ENCODE results near the gene KCNA5.

The KCNA5 gene

DNA sequence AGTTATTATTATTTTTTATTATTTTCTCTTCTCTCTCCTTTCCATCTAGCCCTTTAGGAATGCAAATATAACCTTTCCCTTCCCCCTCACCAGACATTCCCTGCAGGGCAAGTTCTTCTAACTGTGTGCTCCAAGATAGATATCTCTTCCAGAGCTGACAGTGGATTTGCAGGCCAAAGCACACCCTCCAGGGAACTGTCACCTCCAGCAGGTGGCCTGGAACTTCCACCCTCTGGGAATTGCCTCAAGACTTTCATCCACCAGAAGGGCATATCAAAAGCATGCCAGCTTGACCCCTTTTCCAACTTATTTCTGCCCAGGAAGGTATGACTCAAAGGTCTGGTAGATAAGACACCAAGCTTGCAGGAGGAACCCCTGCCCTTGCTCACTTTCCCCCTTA lies 13.6 kb upstream of the KCNA5 start:
- no peak for DNase-seq

DNA sequence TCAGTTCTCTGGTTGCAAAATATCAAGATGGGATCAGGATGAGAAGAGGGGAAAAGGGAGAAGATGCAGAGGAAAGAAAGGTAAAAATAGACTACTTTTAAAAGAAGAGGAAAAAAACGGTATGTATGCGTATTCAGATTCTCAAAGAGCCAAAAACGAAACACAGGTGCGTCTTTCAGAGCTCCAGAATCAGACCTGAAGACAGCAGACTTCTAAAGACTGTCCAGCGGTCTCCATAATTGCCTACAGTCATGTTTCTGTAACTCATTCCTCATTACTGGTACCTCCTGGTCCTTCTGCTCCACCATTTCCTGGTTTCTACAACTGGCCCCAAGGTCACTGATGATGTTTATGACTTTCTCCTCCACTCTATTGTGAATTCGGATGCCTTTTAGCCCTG lies 12.4 kb upstream of the KCNA5 start:
- DNase-seq = no peak

DNA sequence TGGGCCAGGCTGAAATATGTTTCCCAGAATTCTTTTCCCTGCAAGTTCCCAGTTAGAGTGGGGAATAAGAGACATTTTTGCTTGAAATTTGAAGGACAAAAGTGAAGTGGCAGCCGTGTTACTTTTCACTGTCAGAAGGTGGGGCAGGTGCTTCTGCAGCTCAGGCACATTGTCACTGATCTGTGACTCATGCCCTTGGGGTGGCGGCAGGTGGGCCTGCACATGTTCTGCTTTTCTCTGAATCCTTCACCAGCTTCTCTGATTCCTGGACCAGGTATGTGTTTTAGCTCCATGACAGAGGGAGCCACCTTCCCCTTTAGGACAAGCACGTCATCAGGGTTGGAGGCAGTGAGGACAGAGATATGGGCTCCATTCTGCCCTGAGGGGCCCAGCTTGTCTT lies 11.7 kb upstream of the KCNA5 start:
- no peak for DNase-seq

DNA sequence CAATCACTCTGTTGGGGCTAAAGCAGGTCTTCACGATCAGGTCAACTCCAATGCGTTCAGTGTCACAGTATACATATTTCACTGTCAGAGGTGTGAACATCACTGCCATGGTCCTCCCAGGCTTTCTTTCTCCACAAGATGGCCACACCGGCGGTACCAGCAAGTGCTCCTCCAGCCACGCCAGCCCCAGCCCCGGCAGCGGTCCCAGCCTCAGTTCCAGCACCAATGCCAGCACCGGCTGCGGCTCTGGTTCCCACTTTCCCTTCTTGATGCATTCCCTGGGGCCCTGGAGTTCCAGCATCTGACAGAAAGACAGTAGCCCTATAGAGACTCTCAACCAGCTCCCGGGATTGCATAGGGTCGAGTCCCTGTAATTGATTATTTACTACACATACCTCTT lies 10.9 kb upstream of the KCNA5 start:
- no peak for DNase-seq

DNA sequence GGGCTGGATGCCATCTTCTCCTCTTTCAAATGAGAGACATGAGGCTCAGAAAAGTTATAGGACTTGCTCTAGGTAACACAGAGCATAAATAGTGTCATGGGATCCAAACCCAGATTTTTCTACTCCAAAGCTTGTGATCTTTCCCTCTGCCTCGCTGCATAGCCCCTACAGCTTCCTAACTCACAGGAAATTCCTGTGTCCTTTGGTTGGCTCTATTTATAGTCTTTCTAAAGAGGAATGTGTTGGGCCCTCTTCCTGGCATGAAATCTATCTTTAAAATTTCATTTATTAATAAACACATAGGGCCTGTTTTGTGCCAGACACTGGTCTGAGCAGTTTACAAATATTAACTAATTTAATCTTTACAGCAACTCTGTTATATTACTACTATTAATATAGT lies 9.8 kb upstream of the KCNA5 start:
- DNase-seq = no peak

DNA sequence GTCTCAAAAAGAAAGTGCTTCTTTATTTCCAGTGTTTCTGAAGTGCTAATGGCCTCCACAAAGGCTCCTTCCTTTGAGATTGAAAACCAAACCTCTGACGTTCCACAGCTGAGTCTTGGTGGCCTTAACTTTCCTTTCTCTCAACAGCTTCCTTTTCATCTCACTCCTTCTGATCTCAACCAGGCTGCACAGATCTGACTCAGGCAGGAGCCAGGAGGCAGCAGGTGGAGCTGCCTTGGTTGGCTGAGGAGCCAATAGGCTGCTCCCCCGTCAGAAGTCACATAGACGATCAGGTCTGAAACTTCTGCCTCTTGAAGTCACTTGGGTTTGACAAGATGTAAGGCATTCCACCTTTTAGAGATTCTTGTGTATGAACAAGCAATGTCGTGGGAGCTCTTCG lies 9.1 kb upstream of the KCNA5 start:
- DNase-seq = no peak

DNA sequence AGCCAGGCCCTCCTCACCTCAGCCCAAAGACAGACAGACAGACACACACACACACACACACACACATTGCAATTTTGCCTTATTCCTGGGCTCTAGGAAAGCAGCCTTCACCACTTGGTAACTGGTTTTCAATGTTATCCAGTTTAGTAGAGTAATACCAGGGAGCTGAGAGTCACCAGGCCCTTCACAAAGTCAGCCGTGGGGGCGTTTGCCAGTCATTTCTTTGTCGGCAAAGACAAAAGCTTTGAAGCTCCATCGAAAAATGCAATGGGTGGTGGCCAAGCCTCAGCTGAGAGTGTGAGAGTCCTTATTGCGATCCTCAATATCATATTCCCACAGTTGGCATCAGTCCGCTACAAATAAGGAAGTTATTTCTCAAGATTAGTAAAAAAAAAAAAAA lies 8.1 kb upstream of the KCNA5 start:
- DNase-seq = no peak

DNA sequence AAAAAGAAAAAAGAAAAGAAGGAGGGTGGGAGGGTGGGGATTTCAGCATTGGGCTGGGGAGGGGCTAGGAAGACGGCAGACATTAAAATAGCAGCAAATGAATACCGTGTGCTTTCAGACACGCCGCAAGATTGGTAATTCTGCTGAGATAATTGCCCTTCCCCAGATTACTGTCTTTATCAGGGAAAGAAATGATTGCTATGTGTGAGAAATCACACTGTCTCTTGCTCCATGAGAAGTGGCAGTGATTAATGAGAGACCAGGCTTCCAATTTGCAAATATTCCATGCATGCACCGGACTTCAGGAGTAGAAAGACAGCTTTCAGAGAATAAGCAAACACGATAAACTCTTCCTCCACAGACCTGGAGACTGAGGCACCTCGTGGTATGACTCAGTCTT lies 7.6 kb upstream of the KCNA5 start:
- DNase-seq = no peak

DNA sequence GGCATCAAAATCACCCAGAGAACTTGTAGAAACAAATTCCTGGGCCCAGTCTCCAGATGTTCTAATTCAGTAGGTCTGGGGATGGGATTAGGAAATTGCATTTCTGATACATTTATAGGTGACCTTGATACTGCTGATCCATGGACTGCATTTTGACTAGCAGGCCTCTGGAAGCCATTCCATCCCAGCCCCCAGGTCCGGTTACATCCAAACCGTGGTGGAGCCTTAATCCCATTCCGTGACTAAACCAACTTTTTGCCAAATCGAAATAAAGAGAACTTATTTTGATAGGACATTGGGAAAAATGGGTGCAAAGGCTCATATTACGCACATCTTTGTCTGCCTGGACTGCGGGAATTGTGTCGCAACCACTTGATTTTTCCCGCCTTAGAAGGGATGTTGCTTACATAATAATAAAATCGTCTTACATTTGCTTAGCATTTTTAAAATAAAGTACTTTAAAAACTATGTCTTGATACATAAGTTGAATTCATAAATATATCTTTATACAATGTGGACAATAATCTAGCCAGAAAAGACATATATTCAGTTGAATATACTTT lies 5.8 kb upstream of the KCNA5 start:
- DNase-seq = no peak

DNA sequence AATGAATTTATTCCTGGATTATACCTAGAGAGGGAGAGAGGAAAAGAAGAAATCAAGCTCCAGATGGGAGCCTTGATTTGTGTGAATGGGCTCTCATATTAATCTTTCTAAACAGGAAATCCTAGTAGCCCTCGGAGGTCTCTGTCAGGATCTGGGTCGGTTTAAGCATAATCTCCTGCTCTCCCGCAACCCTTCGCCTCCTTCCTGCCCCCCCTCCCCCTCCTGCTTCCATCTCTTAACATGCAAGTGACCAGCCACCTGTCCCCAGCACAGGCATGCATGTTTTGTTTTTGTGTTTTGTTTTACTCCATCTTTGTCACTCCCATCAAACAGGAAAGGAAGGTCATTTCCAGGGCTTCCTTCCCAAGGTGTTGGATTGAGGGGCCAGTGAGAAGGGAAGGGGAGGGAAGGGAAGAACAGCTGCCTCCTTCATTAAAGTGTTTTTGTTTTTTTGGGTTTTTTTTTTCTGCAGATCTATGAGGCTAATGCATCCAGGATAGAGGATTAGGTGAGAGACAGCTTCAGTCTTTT lies 4.8 kb upstream of the KCNA5 start:
- no peak for DNase-seq

DNA sequence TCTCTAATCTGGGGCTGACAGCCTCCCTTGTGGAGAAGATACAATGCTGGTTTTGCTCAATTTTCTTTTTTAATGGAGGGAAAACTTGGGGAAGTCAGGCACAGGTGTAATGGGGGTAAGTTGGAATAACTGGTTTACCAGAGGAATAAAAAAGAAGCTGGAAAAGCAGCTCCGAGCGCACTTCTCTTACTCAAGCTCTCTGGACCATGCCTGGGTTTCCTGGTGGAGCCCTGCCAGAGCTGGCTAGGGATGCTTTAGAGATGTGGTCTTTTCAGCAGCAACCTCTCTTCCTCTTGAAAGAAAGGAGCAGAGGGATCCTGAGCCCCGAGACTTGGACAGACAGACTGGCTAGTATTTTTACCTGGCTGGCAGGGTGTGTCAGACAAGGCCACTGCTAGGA lies 3.9 kb upstream of the KCNA5 start:
- DNase-seq = no peak

DNA sequence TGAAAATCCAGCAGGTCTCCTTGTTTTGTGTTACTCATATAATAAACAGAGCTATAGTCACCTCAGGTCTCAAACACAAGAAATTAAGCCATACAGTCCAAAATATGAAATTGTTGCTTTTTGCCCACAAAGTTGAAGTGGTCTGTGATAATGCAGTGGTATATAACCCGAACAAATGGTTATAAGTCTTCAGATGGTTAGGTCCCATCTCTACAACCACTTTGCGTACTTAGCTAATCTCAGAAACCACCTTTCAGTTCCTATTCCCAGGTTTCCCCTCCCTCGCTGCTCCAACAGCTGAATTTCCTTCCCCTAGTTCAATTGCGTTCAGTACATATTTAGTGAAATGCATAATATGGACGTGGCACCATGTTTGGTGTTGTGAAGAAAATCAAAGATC lies 3.3 kb upstream of the KCNA5 start:
- no peak for DNase-seq

DNA sequence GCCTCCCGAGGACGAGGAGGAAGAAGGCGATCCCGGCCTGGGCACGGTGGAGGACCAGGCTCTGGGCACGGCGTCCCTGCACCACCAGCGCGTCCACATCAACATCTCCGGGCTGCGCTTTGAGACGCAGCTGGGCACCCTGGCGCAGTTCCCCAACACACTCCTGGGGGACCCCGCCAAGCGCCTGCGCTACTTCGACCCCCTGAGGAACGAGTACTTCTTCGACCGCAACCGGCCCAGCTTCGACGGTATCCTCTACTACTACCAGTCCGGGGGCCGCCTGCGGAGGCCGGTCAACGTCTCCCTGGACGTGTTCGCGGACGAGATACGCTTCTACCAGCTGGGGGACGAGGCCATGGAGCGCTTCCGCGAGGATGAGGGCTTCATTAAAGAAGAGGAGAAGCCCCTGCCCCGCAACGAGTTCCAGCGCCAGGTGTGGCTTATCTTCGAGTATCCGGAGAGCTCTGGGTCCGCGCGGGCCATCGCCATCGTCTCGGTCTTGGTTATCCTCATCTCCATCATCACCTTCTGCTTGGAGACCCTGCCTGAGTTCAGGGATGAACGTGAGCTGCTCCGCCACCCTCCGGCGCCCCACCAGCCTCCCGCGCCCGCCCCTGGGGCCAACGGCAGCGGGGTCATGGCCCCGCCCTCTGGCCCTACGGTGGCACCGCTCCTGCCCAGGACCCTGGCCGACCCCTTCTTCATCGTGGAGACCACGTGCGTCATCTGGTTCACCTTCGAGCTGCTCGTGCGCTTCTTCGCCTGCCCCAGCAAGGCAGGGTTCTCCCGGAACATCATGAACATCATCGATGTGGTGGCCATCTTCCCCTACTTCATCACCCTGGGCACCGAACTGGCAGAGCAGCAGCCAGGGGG lies 979 bp downstream of the KCNA5 start:
- no peak for DNase-seq

DNA sequence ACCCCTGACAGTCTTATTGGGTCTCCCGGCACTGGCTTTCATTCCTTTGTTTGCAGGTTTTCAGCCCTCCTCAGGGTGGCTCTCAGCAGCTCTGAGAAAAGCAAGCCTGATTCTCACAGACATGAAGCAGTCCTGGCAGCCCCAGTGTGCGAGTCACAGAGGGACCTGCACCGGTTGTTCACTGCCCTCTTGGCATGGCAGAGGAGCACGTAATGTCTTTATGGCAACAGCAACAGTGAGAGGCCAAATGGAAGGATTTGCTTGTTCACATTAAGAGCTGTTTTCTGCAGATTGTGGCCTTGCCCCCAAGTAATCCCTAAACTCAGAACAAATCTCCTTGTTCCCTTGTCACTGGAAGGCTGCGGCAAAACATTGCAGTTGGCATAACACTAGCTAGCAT lies 3.4 kb downstream of the KCNA5 start:
- no peak for DNase-seq

DNA sequence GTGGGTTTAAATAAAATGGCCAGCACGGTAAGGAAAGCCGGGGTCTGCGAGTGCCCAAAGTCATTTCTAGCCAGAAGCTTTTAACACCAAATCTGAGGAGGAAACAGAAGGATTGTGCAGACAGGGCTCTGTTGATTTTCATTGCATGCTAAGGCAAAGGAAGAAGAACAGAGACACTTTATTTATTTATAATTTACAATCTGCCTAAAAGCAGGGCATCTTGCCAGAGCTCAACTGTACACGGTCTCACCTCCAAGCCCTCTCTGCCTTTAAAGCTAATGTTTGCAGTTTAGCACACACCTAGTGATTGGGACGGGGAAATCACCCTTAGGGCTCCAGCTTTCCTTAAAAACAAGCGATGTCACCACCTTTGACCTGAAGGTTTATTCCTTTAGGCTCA lies 4.0 kb downstream of the KCNA5 start:
- no peak for DNase-seq

DNA sequence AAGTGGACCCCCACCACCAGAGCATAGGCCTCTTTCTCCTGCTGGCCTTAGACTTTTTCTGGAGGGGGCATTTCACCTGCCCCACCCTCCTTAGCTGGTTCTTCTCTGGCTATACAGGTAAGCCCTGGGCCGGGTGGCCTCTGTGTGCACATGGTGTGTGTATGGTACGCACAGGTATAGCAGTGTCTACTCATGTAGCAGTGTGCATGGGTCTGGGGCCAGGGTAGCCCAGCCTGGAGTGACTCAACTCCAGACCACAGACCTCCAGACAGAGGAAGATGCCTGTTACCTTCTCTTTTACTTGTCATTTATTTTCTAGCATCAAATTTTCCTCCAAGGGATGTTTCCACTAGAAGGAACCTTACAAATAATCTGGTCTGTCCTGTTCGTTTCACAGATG lies 6.9 kb downstream of the KCNA5 start:
- no peak for DNase-seq

DNA sequence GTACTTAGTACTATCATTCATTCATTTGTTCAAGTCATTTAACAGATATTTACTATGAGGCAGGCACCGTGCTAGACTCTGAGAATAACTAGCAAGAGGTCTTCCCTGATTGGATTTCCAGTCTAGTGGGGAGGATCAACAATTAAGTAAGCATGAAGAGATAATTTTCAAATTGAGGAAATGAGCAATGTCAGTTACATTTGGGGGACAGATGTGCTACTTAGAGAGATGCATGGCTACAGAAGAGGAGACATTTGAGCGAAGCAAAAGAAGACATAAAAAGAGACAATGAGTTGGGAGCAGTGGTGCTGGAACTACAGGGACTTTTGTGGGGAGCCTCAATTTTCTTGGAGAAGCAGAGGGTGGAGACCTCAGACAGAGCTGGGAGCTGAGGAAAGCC lies 7.7 kb downstream of the KCNA5 start:
- DNase-seq = no peak

DNA sequence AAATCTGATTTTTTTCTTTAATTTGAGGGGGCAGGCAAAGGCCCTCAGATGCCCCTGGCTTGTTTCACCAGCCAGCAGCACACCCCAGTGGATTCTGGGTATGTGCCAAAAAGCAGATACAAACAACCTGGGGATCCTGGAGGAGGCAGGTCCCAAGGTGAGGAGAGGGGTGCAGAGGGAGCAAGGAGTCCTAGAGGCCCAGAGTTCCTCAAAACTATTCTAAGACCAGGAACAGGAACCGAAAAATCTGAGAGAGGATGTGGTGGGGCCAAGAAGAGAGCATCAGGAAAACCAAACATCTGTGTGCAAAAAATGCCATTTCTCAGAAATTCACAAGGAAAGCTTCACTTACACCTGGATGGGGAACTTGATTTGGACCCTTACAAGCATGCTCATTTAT lies 8.2 kb downstream of the KCNA5 start:
- no peak for DNase-seq

DNA sequence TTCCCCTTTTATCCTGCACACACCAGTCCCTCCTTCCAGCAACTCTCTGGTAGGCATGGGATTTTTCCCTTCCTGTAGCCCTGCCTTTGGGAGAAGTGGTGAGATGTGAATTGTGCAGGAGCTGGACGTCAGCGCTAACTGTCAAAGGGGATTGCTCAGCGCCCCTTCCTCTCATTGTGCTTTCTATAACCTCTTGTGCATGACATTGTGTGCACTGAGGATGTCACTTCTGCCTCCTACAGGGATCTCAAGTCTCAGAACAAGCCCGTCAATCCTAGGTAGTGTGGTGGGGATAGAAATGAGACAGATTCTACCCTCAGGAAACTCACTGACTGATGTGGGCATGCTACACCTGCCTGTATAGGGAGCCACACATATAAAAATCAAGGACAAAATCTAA lies 8.7 kb downstream of the KCNA5 start:
- no peak for DNase-seq

DNA sequence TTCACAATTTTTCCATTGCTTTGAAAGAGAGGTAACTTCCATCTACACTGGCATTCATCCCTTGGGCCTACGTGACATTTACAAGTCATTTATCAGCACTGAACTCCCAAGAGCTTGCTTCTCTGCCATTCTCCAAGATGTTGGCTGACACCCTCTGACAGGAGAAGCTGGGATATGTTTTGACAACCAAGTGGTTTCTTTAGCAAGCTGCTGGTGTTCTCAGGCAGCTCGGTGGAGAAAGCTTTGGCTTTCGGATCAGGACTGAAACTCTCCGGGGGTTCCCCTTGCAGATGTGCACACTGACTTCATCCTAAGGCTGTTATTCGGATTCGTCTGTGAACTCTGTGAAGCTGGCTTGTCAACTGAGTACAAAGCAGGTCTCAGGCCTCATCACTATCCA lies 15.7 kb downstream of the KCNA5 start:
- no peak for DNase-seq

DNA sequence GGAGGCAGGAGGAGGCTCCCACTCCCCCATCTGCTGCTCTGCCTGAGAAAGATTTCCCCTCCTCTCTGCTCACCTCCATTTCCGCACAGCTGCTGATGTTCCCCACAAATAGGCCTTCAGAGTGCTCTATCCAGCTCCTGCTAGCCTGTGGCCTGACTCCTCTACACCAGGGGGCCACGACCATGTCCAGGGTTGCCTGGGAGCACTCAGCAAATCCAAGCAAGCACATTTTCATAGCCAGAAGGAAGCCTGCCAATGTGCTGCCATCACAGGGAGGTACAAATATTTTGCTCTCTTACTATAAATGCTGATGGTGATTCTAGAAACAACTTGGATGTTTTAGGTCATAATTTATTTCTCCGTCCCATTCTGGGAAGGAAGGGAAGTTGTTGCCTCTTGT lies 17.3 kb downstream of the KCNA5 start:
- no peak for DNase-seq

DNA sequence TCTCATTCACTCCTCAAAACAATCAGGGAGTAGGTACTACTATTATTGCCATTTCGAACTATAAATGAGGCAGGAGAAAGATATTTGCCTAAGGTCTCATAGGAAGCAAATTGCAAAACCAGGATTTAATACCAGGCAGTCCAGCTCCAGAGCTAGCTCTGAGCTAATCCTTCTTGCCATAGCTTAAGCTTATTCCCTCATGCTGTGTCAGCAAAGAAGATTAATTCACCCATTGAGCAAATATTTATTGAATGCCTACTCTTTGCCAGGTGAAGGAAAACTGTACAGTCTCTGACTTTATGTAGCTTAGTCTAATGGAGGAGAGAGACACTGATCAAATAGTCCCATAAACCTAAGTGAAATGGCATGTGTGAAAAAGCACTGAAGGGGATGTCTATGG lies 19.5 kb downstream of the KCNA5 start:
- no peak for DNase-seq

DNA sequence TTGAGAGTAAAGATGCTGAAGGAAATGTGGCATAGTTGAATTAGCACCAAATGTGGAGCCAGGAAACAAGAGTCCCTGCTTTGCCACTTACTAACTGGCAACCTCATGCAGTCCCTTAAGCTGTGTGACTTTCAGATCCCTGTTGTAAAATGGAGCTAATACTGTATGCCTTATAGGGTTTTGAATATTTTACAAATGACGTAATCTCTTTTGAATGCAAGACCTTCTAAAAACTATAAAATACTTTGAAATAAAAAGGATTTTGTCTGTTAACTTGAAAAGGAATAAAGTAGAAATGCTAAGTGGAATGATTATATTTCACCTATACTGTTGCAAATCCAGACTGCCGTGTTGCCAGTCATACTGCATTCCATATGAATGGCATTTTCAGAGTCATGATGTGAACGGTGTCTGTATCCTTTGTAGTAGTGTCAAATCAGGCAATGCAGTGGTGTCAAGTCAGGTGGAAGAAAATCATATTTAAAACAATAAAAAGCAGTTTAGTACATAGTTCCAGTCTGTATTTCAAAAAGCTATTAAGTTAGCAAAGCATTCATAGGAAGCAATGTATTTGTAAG lies 21.3 kb downstream of the KCNA5 start:
- DNase-seq = no peak

DNA sequence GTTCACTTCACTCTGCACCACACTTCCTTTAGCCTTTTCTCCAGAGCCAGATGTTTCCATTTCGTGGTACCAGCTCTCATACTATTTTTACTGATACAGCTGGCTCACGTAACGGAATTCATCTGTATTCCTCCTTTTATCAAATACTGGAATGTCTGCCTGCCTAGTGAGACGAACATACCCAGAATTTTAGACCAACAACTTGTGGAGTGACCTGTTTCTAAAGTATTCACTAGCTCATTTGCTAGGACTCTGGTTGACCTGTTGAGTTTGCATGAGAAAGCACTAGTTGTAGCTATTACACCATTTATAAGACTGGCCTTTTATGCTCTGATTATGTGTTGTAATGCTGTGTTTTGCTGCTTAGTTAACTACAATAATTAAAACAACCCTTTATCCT lies 22.6 kb downstream of the KCNA5 start:
- DNase-seq = no peak

DNA sequence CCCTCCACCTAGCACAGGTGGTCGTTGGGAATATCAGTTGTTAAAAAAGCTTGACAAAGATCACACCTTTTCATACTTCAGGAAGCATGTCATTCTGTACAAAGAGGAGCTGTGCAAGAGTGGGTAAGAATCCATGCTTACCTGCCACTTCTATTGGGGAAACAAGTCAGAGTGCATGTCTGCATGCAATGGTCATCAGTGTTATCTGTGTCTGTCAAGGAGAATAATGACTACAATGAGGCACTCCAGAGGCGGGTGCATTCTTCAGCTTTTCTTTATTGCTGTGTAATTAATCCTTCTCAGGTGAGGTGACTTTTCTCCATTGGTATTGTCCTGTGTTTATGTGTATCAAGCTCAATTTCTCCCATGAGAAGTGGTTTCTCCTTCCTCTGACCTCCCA lies 24.4 kb downstream of the KCNA5 start:
- no peak for DNase-seq
